Liver (tissue), 9 donors: ENCODE data around the gene CFAP100. TPM values are rescaled to one million over a fixed set of nuclear protein-coding genes. Genes with fewer than 3 reads are reported as not detected.
A peak's percentile ranks its signal among the peaks of the same experiment; 100 is the strongest.

Experiments
- DNase-seq: peaks from one replicate; pipeline ENCODE4 v3.0.0-alpha.2; 2017; ENCODE audit warnings: low spot score
- H3K27ac ChIP-seq, 2 donors: one replicate each; pipeline ENCODE4 v1.7.0; 2013; ENCODE audit warnings: inconsistent platforms in 2 of 2, low read length in 2 of 2, control low read depth in 1 of 2, low read depth in 1 of 2, mild to moderate bottlenecking in 1 of 2
- H3K27me3 ChIP-seq, 4 donors: one replicate each; pipeline versions ENCODE4 v1.6.1 to v1.7.0; 2013; ENCODE audit warnings: low read length in 3 of 4, inconsistent platforms in 1 of 4, mild to moderate bottlenecking in 1 of 4, moderate library complexity in 1 of 4; ENCODE audit not compliant: control insufficient read depth in 4 of 4, insufficient read depth in 4 of 4
- H3K36me3 ChIP-seq, 4 donors: one replicate each; pipeline versions ENCODE4 v1.6.1 to v1.7.0; 2013; ENCODE audit warnings: low read length in 3 of 4, mild to moderate bottlenecking in 3 of 4, low read depth in 1 of 4, moderate library complexity in 1 of 4; ENCODE audit not compliant: control insufficient read depth in 4 of 4, insufficient read depth in 3 of 4
- H3K4me1 ChIP-seq, 4 donors: one replicate each; pipeline versions ENCODE4 v1.6.1 to v1.7.0; 2013; ENCODE audit warnings: low read length in 3 of 4, mild to moderate bottlenecking in 3 of 4, moderate library complexity in 1 of 4; ENCODE audit not compliant: control insufficient read depth in 4 of 4, insufficient read depth in 4 of 4
- H3K4me3 ChIP-seq, 3 donors: one replicate each; pipeline versions ENCODE4 v1.6.1 to v1.7.0; 2013; ENCODE audit warnings: low read length in 3 of 3, control low read depth in 1 of 3, low read depth in 1 of 3, mild to moderate bottlenecking in 1 of 3
- H3K9ac ChIP-seq, 2 donors: one replicate each; pipeline ENCODE4 v1.7.0; 2013; ENCODE audit warnings: low read length in 2 of 2, mild to moderate bottlenecking in 2 of 2, moderate library complexity in 2 of 2, control low read depth in 1 of 2, low read depth in 1 of 2
- H3K9me3 ChIP-seq, 4 donors: one replicate each; pipeline versions ENCODE4 v1.6.1 to v1.7.0; 2013; ENCODE audit warnings: low read length in 3 of 4; ENCODE audit not compliant: control insufficient read depth in 4 of 4
- EGR1 ChIP-seq, 2 donors: IDR thresholded peaks; 2 replicates each; pipeline ENCODE4 v1.6.1; 2016 to 2018; ENCODE audit warnings: antibody characterized with exemption in 2 of 2, low read depth in 2 of 2
- FOXA1 ChIP-seq: IDR thresholded peaks from 2 replicates; pipeline ENCODE4 v1.6.1; 2016; ENCODE audit warnings: antibody characterized with exemption
- FOXA2 ChIP-seq: IDR thresholded peaks from 2 replicates; pipeline ENCODE4 v1.6.1; 2016; ENCODE audit warnings: antibody characterized with exemption
- GABPA ChIP-seq, 2 donors: IDR thresholded peaks in 1 of 2; conservative IDR thresholded peaks in 1 of 2; 2 replicates each; pipeline ENCODE4 v1.6.1; 2016; ENCODE audit warnings: antibody characterized with exemption in 2 of 2, mild to moderate bottlenecking in 1 of 2, moderate library complexity in 1 of 2
- HNF4A ChIP-seq, 2 donors: conservative IDR thresholded peaks; 2 replicates each; pipeline ENCODE4 v1.6.1; 2016; ENCODE audit warnings: antibody characterized with exemption in 2 of 2, mild to moderate bottlenecking in 2 of 2
- HNF4G ChIP-seq: IDR thresholded peaks from 2 replicates; pipeline ENCODE4 v1.6.1; 2016; ENCODE audit warnings: antibody characterized with exemption
- JUND ChIP-seq, 2 donors: IDR thresholded peaks; 2 replicates each; pipeline ENCODE4 v1.6.1; 2016; ENCODE audit warnings: antibody characterized with exemption in 2 of 2
- MAX ChIP-seq: IDR thresholded peaks from 2 replicates; pipeline ENCODE4 v1.6.1; 2016; ENCODE audit warnings: antibody characterized with exemption
- RAD21 ChIP-seq, 2 donors: IDR thresholded peaks; 2 replicates each; pipeline ENCODE4 v1.6.1; 2016; ENCODE audit warnings: antibody characterized with exemption in 2 of 2, mild to moderate bottlenecking in 2 of 2
- RXRA ChIP-seq, 2 donors: IDR thresholded peaks; 2 replicates each; pipeline ENCODE4 v1.6.1; 2017 to 2018; ENCODE audit warnings: antibody characterized with exemption in 2 of 2, mild to moderate bottlenecking in 1 of 2
- SP1 ChIP-seq: IDR thresholded peaks from 2 replicates; pipeline ENCODE4 v1.6.1; 2018; ENCODE audit warnings: antibody characterized with exemption, mild to moderate bottlenecking
- TAF1 ChIP-seq: conservative IDR thresholded peaks from 2 replicates; pipeline ENCODE4 v1.6.1; 2016; ENCODE audit warnings: antibody characterized with exemption, mild to moderate bottlenecking
- YY1 ChIP-seq: IDR thresholded peaks from 2 replicates; pipeline ENCODE4 v1.6.1; 2016; ENCODE audit warnings: antibody characterized with exemption, mild to moderate bottlenecking
- ZBTB33 ChIP-seq: IDR thresholded peaks from 2 replicates; pipeline ENCODE4 v1.6.1; 2016; ENCODE audit warnings: antibody characterized with exemption
- WGBS: extraction: QIAGEN DNeasy Blood & Tissue Kit; methylation state at CpG from one replicate; pipeline ENCODE4 v1.1.7; 2013; 5-methylcytosine and 5-hydroxymethylcytosine counted together
- polyA plus RNA-seq, 2 donors: library from polyadenylated mRNA; stranded (reverse) in 1 of 2; unstranded in 1 of 2; fragments of 200-250 nt in 1 of 2; fragments of >200 nt in 1 of 2; fragmentation: Nextera tagmentation in 1 of 2; extraction: Ambion mirVana in 1 of 2; gene quantifications; one replicate each; pipeline versions ENCODE4 v1.2.1 to v1.2.3, GENCODE V29; 2013 to 2015
- total RNA-seq, 2 donors: library from RNA; depleted of rRNA; stranded (reverse); fragments of >200 nt; gene quantifications; one replicate each; pipeline ENCODE4 v1.2.3, GENCODE V29; 2014
- donor health status: healthy.
- donor health status: healthy.
- donor health status: healthy.
- donor health status: healthy.
- donor health status: healthy.

The CFAP100 gene
- total and polyA plus RNA-seq, 4 donors: not detected

- no peak overlapping the region for H3K4me3 ChIP-seq
- no peak for DNase-seq
- H3K27ac ChIP-seq: no peak overlapping the region
- no peaks in the 10 kb centered on the region for H3K9me3 ChIP-seq
- 92% methylated on average over 20 of the region's 20 CpGs for whole genome bisulfite sequencing
- H3K4me1 ChIP-seq: no peaks in the 10 kb centered on the region
- no peak for TF ChIP-seq RXRA (IDR thresholded peaks at IDR 0.05)
- no peaks in the 10 kb centered on the region for H3K36me3 ChIP-seq
- peaks cover 0 to 2% (median under 1%) of the 10 kb centered on the region in 4 donors for H3K27me3 ChIP-seq
- H3K9ac ChIP-seq: no peak overlapping the region
These were observed 24.0 kb downstream of the CFAP100 start for GRCh38 chr3:126418661-126419131.

GRCh38 chr3:126419151-126419703 is 24.5 kb downstream of the CFAP100 start:
- Histone ChIP-seq H3K36me3 (no peaks in the 10 kb centered on the region), H3K9me3 (no peaks in the 10 kb centered on the region), H3K4me1 (no peaks in the 10 kb centered on the region), H3K9ac (no peak overlapping the region), H3K27ac (no peak overlapping the region), H3K27me3 (peaks cover 0 to 2% (median under 1%) of the 10 kb centered on the region in 4 donors), H3K4me3 (no peak overlapping the region)
- TF ChIP-seq RXRA (IDR thresholded peaks at IDR 0.05) (no peak), MAX (no peak)
- peak; percentile 22 for DNase-seq
- WGBS: 92% methylated on average over 6 of the region's 6 CpGs

- 86% methylated on average over 22 of the region's 22 CpGs for WGBS
- Histone ChIP-seq H3K36me3 (no peaks in the 10 kb centered on the region), H3K4me1 (no peaks in the 10 kb centered on the region), H3K9ac (no peak overlapping the region), H3K9me3 (no peaks in the 10 kb centered on the region), H3K27me3 (peaks cover 0 to 2% (median 0%) of the 10 kb centered on the region in 4 donors), H3K4me3 (no peak overlapping the region), H3K27ac (no peak overlapping the region)
- peak; percentile 30 for DNase-seq
- TF ChIP-seq GABPA (IDR thresholded peaks at IDR 0.05 in 1 of 2, conservative IDR thresholded peaks at IDR 0.05 in 1 of 2): no peak
- no peak for TF ChIP-seq ZBTB33
- no peak for TF ChIP-seq TAF1
- no peak for TF ChIP-seq EGR1 (IDR thresholded peaks at IDR 0.05; ENCODE audit: low read depth in 2 of 2)
- TF ChIP-seq HNF4A (conservative IDR thresholded peaks at IDR 0.05): no peak
- no peak for TF ChIP-seq SP1
- no peak for TF ChIP-seq RXRA (IDR thresholded peaks at IDR 0.05)
- TF ChIP-seq YY1: no peak
- TF ChIP-seq HNF4G: no peak
- no peak for TF ChIP-seq JUND (IDR thresholded peaks at IDR 0.05)
- TF ChIP-seq FOXA1: no peak
- no peak for TF ChIP-seq FOXA2
- TF ChIP-seq RAD21 (IDR thresholded peaks at IDR 0.05): no peak
- TF ChIP-seq MAX: no peak
These were observed 25.4 kb downstream of the CFAP100 start for GRCh38 chr3:126419886-126420786.
